Daoy (cell line): ENCODE results near the gene DRGX. TPM values are rescaled to one million over a fixed set of nuclear protein-coding genes. Genes with fewer than 3 reads are reported as not detected.

ENCODE experiments used
- DNase-seq: peaks from one replicate; pipeline ENCODE4 v3.0.0-alpha.2; 2015; ENCODE audit warnings: low read depth
- total RNA-seq: library from RNA; depleted of rRNA; stranded (reverse); fragments of >200 nt; shearing (Covaris generic); gene quantifications from 2 replicates; pipeline ENCODE4 v1.2.3, GENCODE V29; 2014

DRGX gene
- total RNA-seq, 1 experiment from 2014 or later = not detected

GRCh38 chr10:49407552-49408137 is 11.8 kb upstream of the DRGX start:
- peak; percentile 38 for DNase-seq

GRCh38 chr10:49407151-49407550 is 11.3 kb upstream of the DRGX start:
- DNase-seq = no peak

- no peak for DNase-seq
These were observed 8.5 kb upstream of the DRGX start for GRCh38 chr10:49404321-49404878.

GRCh38 chr10:49403363-49403762 is 7.5 kb upstream of the DRGX start:
- no peak for DNase-seq

- DNase-seq = no peak
These were observed 4.5 kb upstream of the DRGX start for GRCh38 chr10:49400365-49400764.

- no peak for DNase-seq
These were observed 3.1 kb upstream of the DRGX start for GRCh38 chr10:49398986-49399385.

GRCh38 chr10:49398000-49398861 is 2.3 kb upstream of the DRGX start:
- peak; percentile 37 for DNase-seq

- peak; percentile 5 for DNase-seq
These were observed 1.4 kb upstream of the DRGX start for GRCh38 chr10:49397036-49397999.

GRCh38 chr10:49396666-49396999 is 744 bp upstream of the DRGX start:
- no peak for DNase-seq

- no peak for DNase-seq
These were observed 752 bp downstream of the DRGX start for GRCh38 chr10:49394933-49395740.

GRCh38 chr10:49393757-49394156 is 2.1 kb downstream of the DRGX start:
- DNase-seq = no peak

- DNase-seq = no peak
These were observed 2.6 kb downstream of the DRGX start for GRCh38 chr10:49393301-49393700.

- no peak for DNase-seq
These were observed 6.4 kb downstream of the DRGX start for GRCh38 chr10:49389361-49389933.

- DNase-seq = no peak
These were observed 7.7 kb downstream of the DRGX start for GRCh38 chr10:49388161-49388560.

- peak; percentile 52 for DNase-seq
These were observed 8.8 kb downstream of the DRGX start for GRCh38 chr10:49387071-49387470.

GRCh38 chr10:49385939-49386922 is 9.7 kb downstream of the DRGX start:
- DNase-seq = no peak

- DNase-seq = no peak
These were observed 11.5 kb downstream of the DRGX start for GRCh38 chr10:49384268-49384953.

GRCh38 chr10:49383853-49384252 is 12.0 kb downstream of the DRGX start:
- DNase-seq = no peak

GRCh38 chr10:49382826-49383225 is 13.1 kb downstream of the DRGX start:
- no peak for DNase-seq
